H7 (cell line): Measurements from ENCODE around the gene ABLIM1. TPM values are rescaled to one million over a fixed set of nuclear protein-coding genes. Genes with fewer than 3 reads are reported as not detected.
A peak's percentile ranks its signal among the peaks of the same experiment; 100 is the strongest.

Experiments
- DNase-seq: peaks from one replicate; pipeline ENCODE4 v3.0.0; 2012
- H3K27me3 ChIP-seq: 2 replicates; pipeline ENCODE4 v1.6.0; 2011; ENCODE audit warnings: mild to moderate bottlenecking, low read length; ENCODE audit not compliant: control insufficient read depth, insufficient read depth
- H3K36me3 ChIP-seq: replicated peaks from 2 replicates; pipeline ENCODE4 v1.5.1; 2011; ENCODE audit warnings: low read length; ENCODE audit not compliant: control insufficient read depth, insufficient read depth
- H3K4me3 ChIP-seq: 2 replicates; pipeline ENCODE4 v1.5.1; 2011; ENCODE audit warnings: low read depth, mild to moderate bottlenecking, control low read depth, low read length, moderate library complexity; ENCODE audit not compliant: insufficient read depth
- total RNA-seq: library from RNA; depleted of rRNA; stranded (reverse); fragments of >200 nt; shearing (Covaris generic); gene quantifications from 2 replicates; pipeline ENCODE4 v1.2.3, GENCODE V29; 2014

ABLIM1 gene
- total RNA-seq, 1 experiment from 2014 or later = 29.5 TPM

GRCh38 chr10:114538181-114538906 is 119.7 kb downstream of the ABLIM1 start:
- Histone ChIP-seq H3K27me3 (peaks cover 4% of the 10 kb centered on the region; the same call in 1 of the 2 replicates), H3K36me3 (no peaks in the 10 kb centered on the region), H3K4me3 (no peak overlapping the region)
- DNase-seq = peak; percentile 51

- DNase-seq = no peak
- Histone ChIP-seq H3K4me3 (no peak overlapping the region), H3K27me3 (peaks cover 4% of the 10 kb centered on the region; the same call in 1 of the 2 replicates), H3K36me3 (no peaks in the 10 kb centered on the region)
Observed at GRCh38 chr10:114537736-114538135, 120.3 kb downstream of the ABLIM1 start.

GRCh38 chr10:114534571-114534981 is 123.5 kb downstream of the ABLIM1 start:
- Histone ChIP-seq H3K27me3 (no peaks in the 10 kb centered on the region; the same call in 1 of the 2 replicates), H3K4me3 (no peak overlapping the region), H3K36me3 (no peaks in the 10 kb centered on the region)
- no peak for DNase-seq

DNA sequence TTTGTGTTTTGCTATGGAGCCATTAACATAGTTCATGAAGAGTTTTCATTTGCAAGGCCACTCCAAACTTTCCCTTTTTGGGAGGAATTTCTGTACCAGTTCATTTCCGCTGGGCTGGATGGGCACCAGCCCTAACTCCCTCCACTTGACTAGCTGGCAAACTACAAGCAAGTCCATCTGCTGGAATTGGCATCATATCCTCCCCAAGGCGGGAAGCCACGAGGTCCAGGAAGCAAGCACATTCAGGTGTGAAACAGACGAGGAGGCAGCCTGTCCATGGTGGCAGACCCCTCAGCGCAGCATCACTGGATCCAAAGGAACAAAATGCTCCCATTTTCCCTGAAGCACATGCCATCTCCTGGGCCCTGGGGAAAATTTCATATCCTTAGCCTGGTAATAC is 125.8 kb downstream of the ABLIM1 start:
- Histone ChIP-seq H3K36me3 (no peaks in the 10 kb centered on the region), H3K27me3 (no peaks in the 10 kb centered on the region), H3K4me3 (no peak overlapping the region)
- DNase-seq = no peak

GRCh38 chr10:114526504-114527238 is 131.4 kb downstream of the ABLIM1 start:
- DNase-seq = peak; percentile 80
- Histone ChIP-seq H3K27me3 (no peaks in the 10 kb centered on the region), H3K4me3 (peak overlapping the region; percentile 45), H3K36me3 (no peaks in the 10 kb centered on the region)

- H3K27me3 ChIP-seq = no peaks in the 10 kb centered on the region
- H3K36me3 ChIP-seq = no peaks in the 10 kb centered on the region
- DNase-seq = no peak
- peak overlapping the region; percentile 45 for H3K4me3 ChIP-seq
Observed at GRCh38 chr10:114526126-114526503, 132.0 kb downstream of the ABLIM1 start.

- H3K4me3 ChIP-seq = no peak overlapping the region; the same call in 1 of the 2 replicates
- no peak for DNase-seq
- H3K27me3 ChIP-seq = no peaks in the 10 kb centered on the region
- H3K36me3 ChIP-seq = no peaks in the 10 kb centered on the region
Observed at GRCh38 chr10:114525368-114525949, 132.6 kb downstream of the ABLIM1 start.

DNA sequence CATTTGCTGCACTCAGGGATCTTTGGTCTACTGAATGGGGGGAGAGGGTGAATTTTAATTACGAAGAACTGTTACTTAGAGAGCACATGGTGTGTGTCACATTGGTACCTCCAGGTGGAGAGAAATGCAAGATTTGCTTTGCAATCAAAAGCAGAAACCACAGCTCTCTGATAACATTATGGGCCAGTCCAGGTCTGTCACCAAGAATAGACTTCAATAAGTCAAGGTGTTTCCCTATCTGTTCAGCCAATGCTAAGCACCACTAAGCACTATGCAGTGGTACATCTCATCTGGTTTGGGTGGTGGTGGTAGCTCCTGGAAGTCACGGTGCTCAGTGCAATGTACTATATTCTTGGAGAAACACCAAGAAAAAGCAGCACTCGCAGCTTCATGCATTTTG is 134.2 kb downstream of the ABLIM1 start:
- no peaks in the 10 kb centered on the region for H3K36me3 ChIP-seq
- H3K27me3 ChIP-seq = no peaks in the 10 kb centered on the region
- no peak for DNase-seq
- H3K4me3 ChIP-seq = no peak overlapping the region

DNA sequence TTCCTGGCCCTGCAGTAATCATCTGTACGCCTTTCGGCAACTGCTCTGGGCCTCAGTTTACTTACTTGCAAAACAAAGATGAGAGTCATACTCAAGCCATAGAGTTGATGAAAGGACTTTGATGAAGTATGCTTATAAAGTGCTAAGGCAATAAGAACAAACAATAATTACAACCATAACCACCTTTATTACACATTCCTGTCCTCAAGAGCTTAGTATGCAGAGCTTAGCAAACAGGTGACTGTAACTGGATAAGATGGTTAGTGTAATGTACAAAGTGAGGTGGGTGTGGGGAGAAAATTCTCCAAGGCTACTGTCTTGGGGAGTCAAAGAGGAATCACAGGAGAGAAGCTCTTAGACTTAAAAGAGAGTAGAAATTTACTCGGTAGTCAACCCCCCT is 136.8 kb downstream of the ABLIM1 start:
- Histone ChIP-seq H3K4me3 (no peak overlapping the region), H3K27me3 (no peaks in the 10 kb centered on the region), H3K36me3 (no peaks in the 10 kb centered on the region)
- no peak for DNase-seq

DNA sequence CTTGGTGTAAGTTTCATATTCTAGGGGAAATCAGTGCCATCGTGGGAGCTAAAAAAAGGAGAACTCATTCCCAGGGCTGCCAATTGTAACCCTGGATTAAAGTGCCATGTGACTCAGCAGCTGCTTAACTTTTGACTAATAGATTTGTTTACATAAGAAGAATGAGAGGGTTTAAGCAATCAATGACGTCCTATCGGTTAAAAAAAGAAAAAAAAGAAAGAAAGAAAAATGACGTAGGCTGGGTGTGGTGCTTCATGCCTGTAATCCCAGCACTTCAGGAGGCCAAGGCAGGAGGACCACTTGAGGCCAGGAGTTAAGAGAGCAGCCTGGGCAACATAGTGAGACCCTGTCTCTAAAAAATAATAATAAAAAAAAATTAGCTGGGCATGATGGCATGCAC is 137.6 kb downstream of the ABLIM1 start:
- DNase-seq = no peak
- H3K4me3 ChIP-seq = no peak overlapping the region
- H3K36me3 ChIP-seq = no peaks in the 10 kb centered on the region
- no peaks in the 10 kb centered on the region for H3K27me3 ChIP-seq

DNA sequence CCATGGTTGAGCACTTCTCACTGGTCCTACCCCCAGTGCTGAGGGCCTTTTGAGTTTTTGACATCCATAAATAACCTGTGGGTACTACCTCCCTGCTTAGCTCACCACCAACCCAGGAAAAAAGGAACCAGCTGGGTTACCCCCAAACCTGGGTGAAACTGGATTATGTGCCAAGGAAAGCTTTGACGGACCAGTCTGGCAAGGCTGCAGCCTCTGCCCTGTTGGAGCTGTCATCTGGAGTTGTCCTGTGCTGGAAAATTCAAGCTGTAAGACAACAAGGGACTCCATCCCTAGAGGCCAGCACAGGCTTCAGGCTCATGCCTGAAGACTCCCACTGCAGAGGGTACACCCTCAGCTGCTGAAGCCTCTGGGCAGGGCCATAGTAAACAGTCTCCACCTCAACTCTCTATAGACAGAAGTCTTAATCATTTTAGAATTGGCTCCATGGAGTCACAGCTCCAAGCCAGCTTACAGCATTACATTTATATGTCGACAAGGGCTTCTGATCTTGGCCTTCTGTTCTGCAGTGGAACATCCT is 138.2 kb downstream of the ABLIM1 start:
- DNase-seq = no peak
- Histone ChIP-seq H3K36me3 (no peaks in the 10 kb centered on the region), H3K4me3 (no peak overlapping the region), H3K27me3 (no peaks in the 10 kb centered on the region)

- no peak for DNase-seq
- Histone ChIP-seq H3K27me3 (no peaks in the 10 kb centered on the region), H3K4me3 (no peak overlapping the region), H3K36me3 (no peaks in the 10 kb centered on the region)
Observed at GRCh38 chr10:114519306-114519669, 138.8 kb downstream of the ABLIM1 start.

GRCh38 chr10:114518401-114519305 is 139.4 kb downstream of the ABLIM1 start:
- H3K4me3 ChIP-seq = no peak overlapping the region
- no peaks in the 10 kb centered on the region for H3K27me3 ChIP-seq
- H3K36me3 ChIP-seq = no peaks in the 10 kb centered on the region
- no peak for DNase-seq
